ENCODE results near the gene JMJD8. TPM values are rescaled to one million over a fixed set of nuclear protein-coding genes. Genes with fewer than 3 reads are reported as not detected.

The JMJD8 gene
- total and polyA plus RNA-seq, 10 of the 15 experiments (the other 5 are each of a cell fraction or from before 2014, with no cell fraction given), result 1.00 to 50.4 (median 30.7) TPM

- TF ChIP-seq IRF5 (IDR thresholded peaks at IDR 0.05; ENCODE audit: borderline replicate concordance), result no peak
- no peak for TF ChIP-seq FOXK2 (IDR thresholded peaks at IDR 0.05)
- TF ChIP-seq SMARCA5 (IDR thresholded peaks at IDR 0.05), result no peak
- TF ChIP-seq ZNF274 (IDR thresholded peaks at IDR 0.05; ENCODE audit: insufficient read depth, insufficient read length), result no peak
- TF ChIP-seq CHD1 (IDR thresholded peaks at IDR 0.05; ENCODE audit: low read depth, low read length), result no peak
- TF ChIP-seq KAT2A (conservative IDR thresholded peaks at IDR 0.05; ENCODE audit: control insufficient read depth, low read depth, low read length), result no peak
Measured at GRCh38 chr16:722835-723633, 38.9 kb upstream of the JMJD8 start (continued).

GRCh38 chr16:721765-722540 is 37.8 kb upstream of the JMJD8 start:
- WGBS (ENCODE audit: insufficient coverage, insufficient replicate concordance, low lambda C conversion rate, missing lambda C conversion rate), result 66% methylated on average over 48 of the region's 51 CpGs
- no peaks in the 10 kb centered on the region for H3K9me3 ChIP-seq (replicated peaks; ENCODE audit: control insufficient read depth, insufficient read depth, low read length)
- no peak overlapping the region for H3K9ac ChIP-seq (ENCODE audit: control insufficient read depth, insufficient read depth, low read length)
- in situ Hi-C loops (cut with MboI), result no loop called here
- no peaks in the 10 kb centered on the region for H4K20me1 ChIP-seq (ENCODE audit: control insufficient read depth, insufficient read depth)
- CTCF ChIA-PET, result interaction anchor here (0.7 to 2.5 kb wide), 5 partner anchors 10 to 18 kb away, joined by 3 to 13 read pairs (median 4); no protein-coding TSS in a partner anchor
- no peak for ATAC-seq
- RAD21 ChIA-PET (ENCODE audit: unreplicated experiment), result interaction anchor here (0.8 to 2.4 kb wide), 3 partner anchors 16 to 66 kb away, joined by 3 to 10 read pairs (median 10); partner anchors contain the start of genes CHTF18 and RPUSD1
- no peak for DNase-seq (ENCODE audit: low read depth, low spot score)
- SMC1A ChIA-PET (ENCODE audit: uncharacterized antibody, unreplicated experiment), result interaction anchor here (1.2 kb wide), 1 partner anchor 15 kb away, joined by 3 read pairs; no protein-coding TSS in a partner anchor
- no peaks in the 10 kb centered on the region; the same call in 1 of the 2 replicates for H3K79me2 ChIP-seq (ENCODE audit: control insufficient read depth, insufficient read depth, low read length)
- no peak for FAIRE-seq
- H3K27me3 ChIP-seq (replicated peaks in 1 of 2; ENCODE audit: control insufficient read depth in 2 of 2, insufficient read depth in 2 of 2, low read length in 1 of 2), result no peaks in the 10 kb centered on the region
- H3K4me2 ChIP-seq (ENCODE audit: control insufficient read depth, insufficient read depth), result peak overlapping the region; percentile 69
- BruUV-seq (replicated peaks), result no TSS peak
- H3K4me1 ChIP-seq (ENCODE audit: control insufficient read depth, insufficient read depth, low read length), result peaks cover 20% of the 10 kb centered on the region
- H3K27ac ChIP-seq (ENCODE audit: control insufficient read depth, insufficient read depth), result no peak overlapping the region
- TF ChIP-seq TARDBP (IDR thresholded peaks at IDR 0.05; ENCODE audit: borderline replicate concordance), result no peak
- TF ChIP-seq BRCA1 (IDR thresholded peaks at IDR 0.05; ENCODE audit: low read depth, low read length), result no peak
- no peak for TF ChIP-seq RAD21 (IDR thresholded peaks at IDR 0.05; ENCODE audit: insufficient read depth, low read depth, low read length)
- TF ChIP-seq CREB1 (IDR thresholded peaks at IDR 0.05; ENCODE audit: low read depth), result no peak
- intact Hi-C loops (cut with micrococcal nuclease; ENCODE audit: unreplicated experiment), result loop anchor here (2.0 kb wide), 2 partner anchors 19 to 37 kb away; partner anchors contain the start of genes CIAO3 and JMJD8
- no peaks in the 10 kb centered on the region for H3K36me3 ChIP-seq (ENCODE audit: control insufficient read depth in 2 of 2, insufficient read depth in 2 of 2, low read length in 1 of 2)
- H2AFZ ChIP-seq (ENCODE audit: control insufficient read depth, low read depth, low read length), result no peak overlapping the region
- POLR2A ChIA-PET, result interaction anchor here (0.7 to 2.5 kb wide), 7 partner anchors 8 to 150 kb away, joined by 3 to 29 read pairs (median 6); partner anchors contain the start of genes CHTF18, CIAO3 and RPUSD1
- H3K4me3 ChIP-seq, result peak overlapping the region; percentile 86; the same call in 1 of the 2 replicates
